Measurements from ENCODE around the gene TMEM243.
"Not testable (repeated sequence)": the region's sequence is repeated elsewhere in the genome, so short reads cannot be mapped to it uniquely, and the experiment has no call there.

The TMEM243 gene

DNA sequence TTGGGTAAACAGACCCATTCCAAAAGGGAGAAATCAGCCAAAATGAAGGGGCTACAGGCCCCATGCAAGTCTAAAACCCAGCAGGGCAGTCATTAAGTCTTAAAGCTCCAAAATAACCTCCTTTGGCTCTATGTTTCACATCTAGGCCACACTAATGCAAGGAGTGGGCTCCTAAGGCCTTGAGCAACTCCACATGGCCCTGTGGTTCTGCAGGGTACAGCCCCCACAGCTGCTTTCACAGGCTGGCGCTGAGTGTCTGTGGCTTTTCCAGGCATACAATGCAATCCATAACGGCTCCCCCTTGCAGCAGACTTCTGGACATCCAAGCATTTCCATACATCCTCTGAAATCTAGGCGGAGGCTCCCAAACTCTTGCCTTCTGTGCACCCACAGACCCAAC lies 9.0 kb downstream of the TMEM243 start:
- DNase-seq = no peak

GRCh38 chr7:87209295-87209924 lies 10.1 kb downstream of the TMEM243 start:
- DNase-seq = no peak

DNA sequence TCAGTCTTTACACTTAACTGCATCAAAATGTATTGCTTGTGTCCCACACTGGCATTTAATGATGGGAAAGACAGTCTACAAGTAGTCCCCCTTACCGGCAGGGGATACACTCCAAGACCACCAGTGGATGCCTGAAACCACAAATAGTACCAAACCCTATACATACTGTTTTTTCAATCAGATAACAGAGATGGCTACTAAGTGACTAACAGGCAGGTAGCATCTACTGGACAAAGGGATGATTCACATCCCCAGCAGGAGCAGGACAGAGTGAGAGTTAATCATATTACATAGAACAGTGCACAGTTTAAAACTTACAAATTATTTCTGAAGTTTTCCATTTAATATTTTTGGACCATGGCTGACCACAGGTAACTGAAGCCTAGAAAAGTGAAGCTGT lies 13.2 kb downstream of the TMEM243 start:
- no peak for DNase-seq

DNA sequence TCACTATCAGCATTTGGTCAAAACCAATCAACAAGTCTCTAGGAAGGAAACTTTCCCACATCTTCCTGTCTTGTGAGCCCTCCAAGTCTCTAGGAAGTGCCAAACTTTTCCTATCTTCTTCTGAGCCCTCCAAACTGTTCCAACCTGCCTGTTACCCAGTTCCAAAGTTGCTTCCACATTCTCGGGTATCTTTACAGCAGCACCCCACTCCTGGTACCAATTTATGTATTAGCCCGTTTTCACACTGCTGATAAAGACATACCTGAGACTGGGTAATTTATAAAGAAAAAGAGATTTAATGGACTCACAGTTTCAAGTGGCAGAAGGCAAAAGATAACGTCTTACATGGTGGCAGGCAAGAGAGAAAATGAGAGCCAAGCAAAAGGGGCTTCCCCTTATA lies 13.8 kb downstream of the TMEM243 start:
- not testable (repeated sequence) for DNase-seq

- no peak for DNase-seq
Measured at GRCh38 chr7:87204933-87205332, 14.6 kb downstream of the TMEM243 start.

- DNase-seq = not testable (repeated sequence)
Measured at GRCh38 chr7:87203929-87204328, 15.6 kb downstream of the TMEM243 start.

GRCh38 chr7:87202705-87203104 lies 16.8 kb downstream of the TMEM243 start:
- DNase-seq = no peak

DNA sequence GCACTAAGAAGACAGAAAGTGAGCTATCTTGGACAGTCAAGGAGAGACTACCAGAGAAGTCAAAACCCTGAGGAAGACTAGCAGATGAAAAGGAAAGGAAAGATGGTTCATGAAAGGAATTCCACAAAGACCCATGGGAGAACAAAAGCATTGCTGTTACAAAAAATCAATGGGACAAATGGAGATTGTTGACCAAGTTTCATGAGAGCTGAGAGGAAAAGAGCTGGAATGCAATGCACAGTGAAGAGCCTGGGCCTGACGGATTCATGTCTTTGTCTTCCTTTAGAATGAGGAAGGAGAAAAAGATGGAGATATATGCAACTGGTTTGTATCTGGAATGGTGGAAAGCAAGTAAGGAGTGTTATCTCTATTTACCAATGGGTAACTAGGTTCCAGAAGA lies 17.3 kb downstream of the TMEM243 start:
- no peak for DNase-seq

DNA sequence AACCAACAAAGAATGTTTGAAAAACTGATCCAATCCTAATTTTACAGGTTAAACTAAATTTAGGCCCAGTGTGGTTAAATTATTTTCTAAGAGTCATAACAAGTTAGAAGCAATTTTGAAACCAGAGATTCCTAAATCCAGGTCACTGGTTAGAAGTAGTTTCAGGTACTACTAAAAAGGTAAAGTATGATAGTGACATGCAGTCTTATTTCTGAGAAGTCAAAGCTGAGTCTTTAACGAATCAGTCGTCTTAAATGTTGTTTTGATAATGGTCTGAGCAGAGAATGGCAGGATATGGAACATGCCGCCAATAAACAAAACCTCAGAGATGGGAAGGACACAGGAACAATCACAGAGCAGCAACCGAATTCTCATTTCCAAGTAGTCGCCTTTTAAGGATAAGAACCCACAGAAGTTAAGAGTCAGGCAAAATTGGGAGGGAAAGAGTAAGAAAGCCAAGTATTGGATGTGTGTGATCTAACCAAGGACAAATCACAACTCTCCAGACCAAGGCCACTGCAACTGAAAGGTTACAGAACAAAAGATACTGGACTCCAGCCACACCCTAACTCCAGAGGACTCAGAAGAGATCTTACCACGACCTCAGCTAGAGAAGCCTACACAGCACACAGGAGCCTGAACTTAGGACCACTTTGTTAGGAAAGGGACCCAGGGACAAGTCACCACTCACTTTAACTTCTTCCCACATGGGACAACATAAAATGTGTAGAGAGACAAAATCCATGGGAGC lies 19.7 kb downstream of the TMEM243 start:
- DNase-seq = no peak

- no peak for DNase-seq
Measured at GRCh38 chr7:87199241-87199640, 20.3 kb downstream of the TMEM243 start.

DNA sequence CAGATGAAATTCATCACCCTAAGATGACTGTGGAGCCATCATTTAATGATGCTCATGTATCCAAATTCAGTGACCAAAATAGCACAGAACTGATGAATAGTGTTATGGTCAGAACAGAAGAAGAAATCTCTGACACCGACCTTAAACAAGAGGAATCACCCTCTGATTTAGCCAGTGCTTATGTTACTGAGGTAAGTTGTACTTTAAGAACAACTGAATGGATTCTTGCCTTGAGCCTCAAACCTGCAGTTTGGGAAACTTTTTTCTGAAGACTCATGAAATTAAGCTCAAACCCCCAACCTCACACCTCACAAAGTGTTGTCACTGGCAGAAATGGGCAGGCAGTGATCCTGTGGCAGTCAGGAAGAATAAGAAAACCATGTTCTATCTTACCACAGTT lies 25.6 kb downstream of the TMEM243 start:
- no peak for DNase-seq

DNA sequence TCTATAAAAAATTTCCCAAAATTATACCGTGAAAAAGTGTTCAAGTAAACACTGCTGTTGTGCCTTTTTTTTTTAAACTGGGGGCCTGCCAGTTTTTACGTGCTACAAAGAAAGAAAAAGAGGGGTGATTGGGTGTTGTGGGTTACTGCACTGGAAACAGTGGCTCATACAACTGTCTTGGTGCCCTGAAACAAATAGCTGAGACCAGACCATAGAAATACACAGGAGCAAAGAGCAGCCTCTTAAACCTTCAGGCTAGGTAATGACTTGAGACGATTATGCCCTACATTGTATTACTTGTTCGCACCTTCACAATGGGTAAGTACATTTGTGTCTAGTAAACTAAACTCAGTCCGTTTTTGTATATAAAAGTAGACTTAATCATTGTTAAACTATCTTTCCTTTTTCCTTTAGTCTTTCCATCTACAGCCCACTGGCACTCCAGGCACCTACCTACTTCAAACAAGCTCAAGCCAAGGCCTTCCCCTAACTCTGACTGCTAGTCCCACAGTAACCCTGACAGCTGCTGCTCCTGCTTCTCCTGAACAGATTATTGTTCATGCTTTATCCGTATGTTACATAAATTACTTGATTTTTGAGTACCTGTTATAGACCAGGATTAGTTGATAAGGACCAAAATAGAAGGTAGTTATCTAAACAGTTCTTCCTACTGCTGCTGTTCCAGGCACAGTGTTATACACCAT lies 26.6 kb downstream of the TMEM243 start:
- peak; percentile 4 for DNase-seq

- no peak for DNase-seq
Measured at GRCh38 chr7:87190783-87191182, 28.7 kb downstream of the TMEM243 start.

DNA sequence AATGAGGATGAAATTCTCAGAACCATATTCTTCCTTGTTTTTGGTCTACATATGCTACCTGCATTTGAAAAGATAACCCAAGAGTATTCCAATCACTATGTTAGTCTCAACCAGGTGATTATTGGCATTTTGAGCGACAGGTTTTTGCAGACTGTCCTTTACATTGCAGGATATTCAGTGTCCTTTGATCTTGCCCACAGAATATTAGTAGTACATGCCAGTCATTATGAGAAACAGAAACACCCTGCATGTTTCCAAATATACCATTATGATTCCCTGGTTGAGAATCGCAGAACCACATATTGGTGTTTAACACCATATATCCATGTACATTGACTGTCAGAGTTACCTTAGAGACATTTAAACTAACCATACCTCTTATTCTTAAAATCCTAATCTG lies 30.6 kb downstream of the TMEM243 start:
- DNase-seq = no peak

GRCh38 chr7:87187120-87187519 lies 32.4 kb downstream of the TMEM243 start:
- DNase-seq = no peak

GRCh38 chr7:87179180-87179579 lies 40.4 kb downstream of the TMEM243 start:
- DNase-seq = no peak

GRCh38 chr7:87178320-87178719 lies 41.2 kb downstream of the TMEM243 start:
- DNase-seq = no peak

GRCh38 chr7:87173471-87173870 lies 46.1 kb downstream of the TMEM243 start:
- no peak for DNase-seq

GRCh38 chr7:87171282-87171934 lies 48.1 kb downstream of the TMEM243 start:
- no peak for DNase-seq

DNA sequence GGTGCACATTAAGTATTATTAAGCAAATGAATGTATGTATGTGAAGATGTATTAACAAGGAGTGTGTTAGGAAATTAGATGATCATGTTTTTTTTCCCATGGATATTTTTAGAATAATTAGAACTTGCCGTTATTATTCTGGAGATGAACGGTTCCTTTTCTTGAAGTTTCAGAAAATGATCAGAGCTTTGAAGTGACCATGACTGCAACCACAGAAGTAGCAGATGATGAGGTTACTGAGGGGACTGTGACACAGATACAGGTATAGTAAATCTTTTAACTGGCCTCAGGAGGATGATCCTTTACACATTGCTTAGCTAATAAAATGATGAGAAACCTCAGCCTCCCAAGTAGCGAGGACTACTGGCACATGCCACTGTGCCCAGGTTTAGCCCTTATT lies 48.7 kb downstream of the TMEM243 start:
- DNase-seq = no peak

- no peak for DNase-seq
Measured at GRCh38 chr7:87164433-87164832, 55.1 kb downstream of the TMEM243 start.

DNA sequence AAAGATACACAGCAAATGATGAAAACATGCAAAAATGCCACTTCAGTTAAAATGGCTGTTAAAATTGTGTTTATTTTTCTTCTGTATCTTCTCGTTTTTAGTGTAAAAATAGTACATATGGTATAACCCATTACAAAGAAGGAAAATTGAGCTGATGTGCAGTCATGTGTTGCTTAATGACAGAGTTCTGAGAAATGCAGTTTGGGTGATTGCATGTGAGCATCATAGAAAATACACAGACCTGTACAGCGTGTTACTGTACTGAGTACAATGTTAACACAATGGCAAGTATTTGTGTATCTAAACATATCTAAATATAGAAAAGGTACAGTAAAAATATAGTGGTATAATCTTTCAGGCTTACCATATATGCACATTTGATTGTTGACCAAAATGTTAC lies 60.0 kb downstream of the TMEM243 start:
- DNase-seq = no peak

DNA sequence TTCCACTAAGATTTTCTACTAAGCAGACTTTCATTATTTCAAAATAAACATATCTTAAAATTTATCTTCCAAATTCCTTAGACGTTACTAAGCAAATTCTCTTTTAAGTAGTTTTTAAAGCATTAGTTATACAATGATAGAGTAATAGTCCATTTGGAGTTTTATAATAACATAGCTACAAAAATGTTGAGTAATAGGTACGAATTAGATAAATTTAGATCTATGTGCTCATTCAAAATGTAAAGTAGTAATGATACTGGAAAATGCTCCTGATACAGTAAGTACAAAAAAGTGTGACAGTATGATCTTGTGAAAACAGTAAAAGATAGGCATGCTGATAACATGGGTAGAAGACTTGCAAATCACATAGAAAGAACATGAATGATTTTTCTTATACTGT lies 62.8 kb downstream of the TMEM243 start:
- no peak for DNase-seq

DNA sequence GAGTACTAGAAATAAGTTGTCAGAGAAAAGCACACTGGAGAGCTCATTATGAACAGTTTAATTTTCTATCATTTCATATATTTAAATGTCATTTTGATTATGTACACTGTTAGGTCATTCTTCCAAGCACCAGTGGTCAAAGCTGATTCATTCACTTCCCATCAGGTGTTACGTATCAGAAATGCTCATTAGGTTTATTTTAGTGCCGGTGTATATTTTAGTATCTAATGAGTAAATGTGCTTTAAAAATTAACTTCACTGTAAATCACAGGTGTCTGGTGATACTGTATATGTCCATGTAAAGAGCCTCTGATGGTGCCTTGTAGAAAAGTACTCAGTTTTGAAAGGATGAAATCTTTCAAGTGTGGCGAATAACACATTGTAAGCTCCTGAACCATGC lies 63.7 kb downstream of the TMEM243 start:
- DNase-seq = no peak

Measured in NCI-H524 treated with DMSO at 0.1 percent for 48 hours (cell line).